Natural killer cell (primary cell): ENCODE measurements around the gene OR3A2. TPM values are rescaled to one million over a fixed set of nuclear protein-coding genes. Genes with fewer than 3 reads are reported as not detected.
"Not testable (repeated sequence)": the region's sequence is repeated elsewhere in the genome, so short reads cannot be mapped to it uniquely, and the experiment has no call there.

Experiments used
- ATAC-seq, 3 donors: fragments of 150-1000 bp in 2 of 3; fragments of 200-7000 bp in 1 of 3; cut with Tn5 transposase; 1 replicate in 1 of 3; 2 replicates in 2 of 3; pipeline ENCODE4 v1.10.0; 2021; ENCODE audit warnings: mild to moderate bottlenecking in 2 of 3, moderate library complexity in 2 of 3
- DNase-seq, 2 donors: peaks; one replicate each; pipeline versions ENCODE4 v3.0.0 to v3.0.0-alpha.2; 2013 to 2021; ENCODE audit warnings: mixed read lengths in 1 of 2
- H3K27ac ChIP-seq: one replicate; pipeline ENCODE4 v1.5.1; 2013; ENCODE audit warnings: mild to moderate bottlenecking, low read length
- H3K27me3 ChIP-seq: one replicate; pipeline ENCODE4 v1.6.1; 2013; ENCODE audit warnings: low read length; ENCODE audit not compliant: control insufficient read depth, insufficient read depth
- H3K36me3 ChIP-seq: one replicate; pipeline ENCODE4 v1.6.1; 2013; ENCODE audit warnings: low read length; ENCODE audit not compliant: control insufficient read depth, insufficient read depth
- H3K4me1 ChIP-seq: one replicate; pipeline ENCODE4 v1.6.1; 2013; ENCODE audit warnings: low read length; ENCODE audit not compliant: control insufficient read depth, insufficient read depth
- H3K4me3 ChIP-seq: one replicate; pipeline ENCODE4 v1.5.1; 2013; ENCODE audit warnings: low read length
- H3K9me3 ChIP-seq: one replicate; pipeline ENCODE4 v1.6.1; 2013; ENCODE audit warnings: low read length; ENCODE audit not compliant: control insufficient read depth, insufficient read depth
- H3K27ac Mint-ChIP-seq, 2 donors: one replicate each; pipeline ENCODE4 v1.8.0; 2022; ENCODE audit warnings: mild to moderate bottlenecking in 2 of 2, mixed read lengths in 2 of 2, moderate library complexity in 1 of 2
- H3K27me3 Mint-ChIP-seq, 2 donors: one replicate each; pipeline ENCODE4 v1.8.0; 2022; ENCODE audit warnings: low read depth in 2 of 2, mixed read lengths in 2 of 2
- H3K36me3 Mint-ChIP-seq: one replicate; pipeline ENCODE4 v1.8.0; 2022; ENCODE audit warnings: mixed read lengths
- H3K4me1 Mint-ChIP-seq, 2 donors: one replicate each; pipeline ENCODE4 v1.8.0; 2022; ENCODE audit warnings: mixed read lengths in 2 of 2
- H3K4me3 Mint-ChIP-seq: one replicate; pipeline ENCODE4 v1.8.0; 2022; ENCODE audit warnings: mild to moderate bottlenecking, moderate library complexity, mixed read lengths
- H3K9me3 Mint-ChIP-seq, 2 donors: one replicate each; pipeline ENCODE4 v1.8.0; 2022; ENCODE audit warnings: mixed read lengths in 2 of 2
- WGBS: methylation state at CpG from one replicate; pipeline ENCODE4 v1.1.7; 2013; ENCODE audit warnings: missing lambda C conversion rate; ENCODE audit not compliant: insufficient coverage; 5-methylcytosine and 5-hydroxymethylcytosine counted together
- intact Hi-C: fragments of 100-400 bp; cut with micrococcal nuclease; formaldehyde crosslinking; loops from one replicate; pipeline ENCODE4 v1.14.2; 2022
- total RNA-seq, 4 donors: library from RNA; stranded (reverse); fragments of 120-200 nt in 1 of 4; gene quantifications; one replicate each; pipeline versions ENCODE4 v1.2.3 to v1.2.4, GENCODE V29; 2013 to 2022
- TF ChIP-seq, protein P1 (sequence below): fragments of 200-600 bp; IDR thresholded peaks from one replicate; pipeline ENCODE4 v1.8.0; 2022; ENCODE audit warnings: antibody characterized with exemption

Gene OR3A2
- total RNA-seq, 3 donors from 2014 or later (not counting 1 experiment from before 2014, with no cell fraction given) = 0.80 to 1.2 TPM; not detected in 1

DNA sequence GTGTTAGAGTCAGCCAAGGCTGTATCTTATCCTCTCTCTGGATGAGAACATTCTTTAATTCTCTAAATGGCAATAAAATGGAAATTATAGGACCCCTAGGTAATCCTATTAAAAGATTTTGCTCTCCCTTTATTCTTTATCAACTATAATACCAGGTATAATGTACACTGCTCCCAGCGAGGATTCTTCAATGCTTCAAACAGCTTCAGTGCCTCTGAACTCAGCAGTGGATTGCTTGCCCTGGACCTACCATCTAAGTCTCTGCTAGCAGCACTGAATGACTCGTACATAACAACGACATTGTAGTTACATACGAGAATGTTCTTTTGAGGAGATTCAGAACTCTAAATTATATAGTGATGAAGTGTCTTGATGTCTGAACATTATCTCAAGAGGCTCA, 3.7 kb upstream of the OR3A2 start:
- DNase-seq (no peak), ATAC-seq (no peak)
- 76% methylated on average over 4 of the region's 4 CpGs for WGBS
- H3K9me3 ChIP-seq = no peaks in the 10 kb centered on the region
- H3K27ac Mint-ChIP-seq = no peak overlapping the region
- H3K4me3 Mint-ChIP-seq = no peak overlapping the region
- peaks cover 34 to 64% of the 10 kb centered on the region in 2 donors for H3K27me3 Mint-ChIP-seq
- no peaks in the 10 kb centered on the region for H3K9me3 Mint-ChIP-seq
- intact Hi-C loops = no loop called here
- TF ChIP-seq, protein P1, sequence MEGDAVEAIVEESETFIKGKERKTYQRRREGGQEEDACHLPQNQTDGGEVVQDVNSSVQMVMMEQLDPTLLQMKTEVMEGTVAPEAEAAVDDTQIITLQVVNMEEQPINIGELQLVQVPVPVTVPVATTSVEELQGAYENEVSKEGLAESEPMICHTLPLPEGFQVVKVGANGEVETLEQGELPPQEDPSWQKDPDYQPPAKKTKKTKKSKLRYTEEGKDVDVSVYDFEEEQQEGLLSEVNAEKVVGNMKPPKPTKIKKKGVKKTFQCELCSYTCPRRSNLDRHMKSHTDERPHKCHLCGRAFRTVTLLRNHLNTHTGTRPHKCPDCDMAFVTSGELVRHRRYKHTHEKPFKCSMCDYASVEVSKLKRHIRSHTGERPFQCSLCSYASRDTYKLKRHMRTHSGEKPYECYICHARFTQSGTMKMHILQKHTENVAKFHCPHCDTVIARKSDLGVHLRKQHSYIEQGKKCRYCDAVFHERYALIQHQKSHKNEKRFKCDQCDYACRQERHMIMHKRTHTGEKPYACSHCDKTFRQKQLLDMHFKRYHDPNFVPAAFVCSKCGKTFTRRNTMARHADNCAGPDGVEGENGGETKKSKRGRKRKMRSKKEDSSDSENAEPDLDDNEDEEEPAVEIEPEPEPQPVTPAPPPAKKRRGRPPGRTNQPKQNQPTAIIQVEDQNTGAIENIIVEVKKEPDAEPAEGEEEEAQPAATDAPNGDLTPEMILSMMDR = no peak
- H3K4me1 Mint-ChIP-seq = peaks cover 0 to 5% of the 10 kb centered on the region in 2 donors
- no peaks in the 10 kb centered on the region for H3K36me3 Mint-ChIP-seq
- H3K36me3 ChIP-seq = no peaks in the 10 kb centered on the region
- H3K4me1 ChIP-seq = no peaks in the 10 kb centered on the region
- H3K27ac ChIP-seq = no peak overlapping the region
- H3K27me3 ChIP-seq = peaks cover 18% of the 10 kb centered on the region
- no peak overlapping the region for H3K4me3 ChIP-seq

DNA sequence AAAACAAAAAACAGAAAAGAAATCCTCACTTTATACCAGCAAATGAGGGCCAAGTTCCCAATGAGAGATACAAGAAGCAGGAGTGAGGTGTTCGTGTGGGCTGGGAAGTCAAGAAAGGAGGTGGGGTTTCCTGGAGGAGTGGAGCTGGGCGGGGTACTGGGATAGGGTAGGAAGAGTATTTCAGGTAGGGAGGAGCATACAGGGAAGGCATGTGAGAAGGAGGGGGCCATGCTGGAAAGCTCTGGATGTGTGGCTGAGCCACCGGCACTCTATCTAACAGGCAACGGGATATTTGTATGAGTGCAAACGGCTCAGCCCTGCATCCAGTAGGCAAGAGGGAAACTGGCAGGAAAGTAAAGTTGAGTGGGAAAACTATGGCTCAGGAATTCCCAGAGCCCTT, 4.2 kb downstream of the OR3A2 start:
- Mint-ChIP-seq H3K36me3 (no peaks in the 10 kb centered on the region), H3K4me3 (no peak overlapping the region), H3K4me1 (peaks cover 0 to 5% of the 10 kb centered on the region in 2 donors), H3K9me3 (no peaks in the 10 kb centered on the region), H3K27ac (no peak overlapping the region), H3K27me3 (peaks cover 31 to 41% of the 10 kb centered on the region in 2 donors)
- H3K9me3 ChIP-seq = no peaks in the 10 kb centered on the region
- H3K36me3 ChIP-seq = no peaks in the 10 kb centered on the region
- intact Hi-C loops = no loop called here
- H3K27me3 ChIP-seq = peaks cover 11% of the 10 kb centered on the region
- H3K4me1 ChIP-seq = no peaks in the 10 kb centered on the region
- ATAC-seq (no peak), DNase-seq (no peak)
- WGBS = 85% methylated on average over 5 of the region's 5 CpGs
- no peak overlapping the region for H3K4me3 ChIP-seq
- TF ChIP-seq, protein P1 = no peak
- no peak overlapping the region for H3K27ac ChIP-seq

DNA sequence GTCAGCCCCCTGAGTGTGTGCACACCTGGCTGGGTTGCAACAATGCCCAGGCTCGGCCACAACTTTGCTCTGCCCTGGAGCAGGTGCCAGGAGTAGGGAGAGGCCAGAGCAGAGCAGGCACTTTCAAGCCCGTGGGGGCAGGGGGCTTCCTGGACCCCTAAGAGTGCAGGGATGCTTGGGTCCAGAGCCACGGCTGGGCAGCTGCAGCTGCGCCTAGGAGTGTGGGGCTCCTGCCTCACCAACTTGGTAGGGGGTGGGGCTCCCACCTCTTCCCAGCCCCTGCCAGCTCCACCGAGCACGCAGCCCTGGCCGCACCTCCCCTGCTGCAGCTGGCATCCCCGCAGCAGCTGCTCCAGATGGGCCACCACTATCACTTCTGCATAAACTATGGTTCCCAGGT, 7.8 kb downstream of the OR3A2 start:
- intact Hi-C loops = no loop called here
- WGBS = 82% methylated on average over 8 of the region's 8 CpGs
- H3K27me3 Mint-ChIP-seq = peaks cover 24 to 28% of the 10 kb centered on the region in 2 donors

DNA sequence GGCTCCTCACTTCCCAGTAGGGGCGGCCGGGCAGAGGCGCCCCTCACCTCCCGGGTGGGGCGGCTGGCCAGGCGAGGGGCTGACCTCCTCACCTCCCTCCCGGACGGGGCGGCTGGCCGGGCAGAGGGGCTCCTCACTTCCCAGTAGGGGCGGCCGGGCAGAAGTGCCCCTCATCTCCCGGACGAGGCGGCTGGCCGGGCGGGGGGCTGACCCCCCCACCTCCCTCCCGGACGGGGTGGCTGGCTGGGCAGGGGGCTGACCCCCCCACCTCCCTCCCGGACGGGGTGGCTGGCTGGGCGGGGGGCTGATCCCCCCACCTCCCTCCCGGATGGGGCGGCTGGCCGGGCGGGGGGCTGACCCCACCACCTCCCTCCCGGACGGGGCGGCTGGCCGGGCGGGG, 14.9 kb downstream of the OR3A2 start:
- DNase-seq, H3K27ac ChIP-seq, H3K4me3 Mint-ChIP-seq, H3K27ac Mint-ChIP-seq, H3K27me3 ChIP-seq, H3K9me3 ChIP-seq, H3K4me3 ChIP-seq, ATAC-seq, H3K36me3 ChIP-seq, H3K4me1 ChIP-seq, intact Hi-C loops, H3K4me1 Mint-ChIP-seq, H3K9me3 Mint-ChIP-seq: not testable (repeated sequence)
- Mint-ChIP-seq H3K36me3 (peaks cover 30% of the 10 kb centered on the region), H3K27me3 (peaks cover 14 to 35% of the 10 kb centered on the region in 2 donors)
- WGBS = 100% methylated on average over 5 of the region's 31 CpGs

More for the DNA sequence above, 7.8 kb downstream of the OR3A2 start:
- Histone ChIP-seq H3K4me3 (no peak overlapping the region), H3K9me3 (peaks cover 3% of the 10 kb centered on the region), H3K36me3 (no peaks in the 10 kb centered on the region), H3K27me3 (no peaks in the 10 kb centered on the region), H3K4me1 (no peaks in the 10 kb centered on the region), H3K27ac (no peak overlapping the region)
- ATAC-seq (no peak), DNase-seq (no peak)
- H3K4me1 Mint-ChIP-seq = no peaks in the 10 kb centered on the region
- TF ChIP-seq, protein P1 = no peak
- no peaks in the 10 kb centered on the region for H3K9me3 Mint-ChIP-seq
- H3K4me3 Mint-ChIP-seq = no peak overlapping the region
- peaks cover 15% of the 10 kb centered on the region for H3K36me3 Mint-ChIP-seq
- H3K27ac Mint-ChIP-seq = no peak overlapping the region

DNA sequence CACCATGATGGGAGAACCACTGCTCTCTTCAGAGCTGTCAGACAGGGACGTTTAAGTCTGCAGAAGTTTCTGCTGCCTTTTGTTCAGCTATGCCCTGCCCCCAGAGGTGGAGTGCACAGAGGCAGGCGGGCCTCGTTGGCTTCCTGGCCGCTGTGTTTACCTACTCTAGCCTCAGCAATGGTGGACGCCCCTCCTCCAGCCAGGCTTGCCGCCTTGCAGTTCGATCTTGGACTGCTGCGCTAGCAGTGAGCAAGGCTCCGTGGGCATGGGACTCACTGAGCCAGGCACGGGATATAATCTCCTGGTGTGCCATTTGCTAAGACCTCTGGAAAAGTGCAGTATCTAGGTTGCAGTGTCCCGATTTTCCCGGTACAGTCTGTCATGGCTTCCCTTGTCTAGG, 43.3 kb downstream of the OR3A2 start:
- H3K4me1 Mint-ChIP-seq, H3K4me3 ChIP-seq, H3K36me3 ChIP-seq, DNase-seq, intact Hi-C loops, H3K4me3 Mint-ChIP-seq, ATAC-seq, H3K9me3 Mint-ChIP-seq, H3K27me3 ChIP-seq, H3K27ac Mint-ChIP-seq, H3K4me1 ChIP-seq, H3K27ac ChIP-seq: not testable (repeated sequence)
- H3K9me3 ChIP-seq = peaks cover 12% of the 10 kb centered on the region
- Mint-ChIP-seq H3K27me3 (peaks cover 15 to 17% of the 10 kb centered on the region in 2 donors), H3K36me3 (peaks cover 11% of the 10 kb centered on the region)
- WGBS = 93% methylated on average over 12 of the region's 12 CpGs
